ENCODE measurements around the gene PPM1M.
"Not testable (repeated sequence)": the region's sequence is repeated elsewhere in the genome, so short reads cannot be mapped to it uniquely, and the experiment has no call there.

Gene PPM1M

DNA sequence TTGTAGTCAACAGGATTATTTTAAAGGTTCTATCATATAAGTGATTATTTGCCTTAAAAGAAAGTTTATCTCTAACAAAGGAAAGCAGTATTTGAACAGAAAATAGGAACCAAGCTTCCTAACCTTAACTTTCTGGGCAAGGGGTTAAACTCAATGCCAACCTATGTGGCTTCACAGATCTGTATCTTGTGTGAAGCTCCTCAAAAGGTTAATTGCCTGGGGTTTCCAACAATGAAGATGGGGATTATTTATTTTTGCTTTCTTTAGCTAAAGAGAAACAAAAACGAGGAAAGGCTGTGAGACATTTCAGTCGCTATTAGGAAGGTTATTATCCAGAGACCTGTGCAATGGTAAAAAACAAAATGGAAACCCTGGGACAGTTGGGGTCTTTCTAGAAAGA, 34.0 kb downstream of the PPM1M start:
- DNase-seq: no peak

DNA sequence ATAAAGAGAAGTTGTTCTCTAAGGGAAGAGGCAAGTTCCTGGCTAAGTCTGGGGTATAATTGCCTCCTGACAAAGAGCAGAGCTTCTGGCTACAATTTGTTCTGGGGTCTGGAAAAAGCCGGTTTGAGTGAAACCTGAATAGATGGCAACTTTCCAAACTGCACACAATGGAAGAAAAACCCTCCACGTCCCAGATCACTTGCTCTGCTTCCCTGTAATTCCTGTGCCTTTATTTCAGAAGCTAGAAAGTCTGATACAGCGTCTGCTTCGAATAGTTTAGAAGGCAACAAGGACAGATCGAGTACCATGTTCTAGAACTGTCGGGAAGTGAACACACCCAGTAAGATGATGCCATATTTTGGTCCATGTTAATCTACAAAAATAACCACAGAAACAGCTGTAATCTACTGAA, 34.5 kb downstream of the PPM1M start:
- no peak for DNase-seq

DNA sequence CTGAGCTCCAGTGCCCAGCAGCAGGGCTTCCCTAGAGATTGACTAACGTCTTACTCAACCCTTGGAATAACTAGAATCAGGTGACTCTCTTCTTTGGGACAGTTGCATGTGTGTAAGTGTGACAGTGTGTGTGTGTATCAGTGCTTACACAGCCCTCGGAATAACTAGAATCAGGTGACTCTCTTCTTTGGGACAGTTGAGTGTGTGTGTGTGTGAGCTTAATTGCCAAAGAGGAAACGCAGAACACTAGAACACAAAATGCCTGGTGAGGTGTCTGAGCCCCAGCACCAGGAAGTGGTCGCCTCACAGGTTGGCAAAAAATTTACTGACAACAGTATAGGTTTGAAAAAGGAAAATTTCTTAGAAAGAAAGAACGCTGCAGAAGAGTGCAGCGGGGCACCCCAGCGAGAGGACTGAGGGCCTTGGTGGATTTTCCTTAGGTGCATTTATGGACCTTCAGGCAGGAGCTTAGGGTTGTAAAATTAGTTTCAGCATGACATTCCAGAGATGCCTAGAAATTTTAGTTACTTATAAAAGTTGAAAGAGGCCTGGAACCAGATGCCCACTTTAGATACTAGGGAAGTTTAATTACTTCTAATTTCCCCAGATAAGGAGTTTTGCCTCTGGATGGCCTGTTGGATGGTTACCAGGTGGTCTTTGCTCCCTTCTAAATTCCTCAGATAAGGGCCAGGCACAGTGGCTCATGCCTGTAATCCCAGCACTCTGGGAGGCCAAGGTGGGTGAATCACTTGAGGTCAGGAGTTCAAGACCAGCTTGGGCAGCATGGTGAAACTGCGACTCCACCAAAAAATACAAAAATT, 36.6 kb downstream of the PPM1M start:
- DNase-seq: no peak

DNA sequence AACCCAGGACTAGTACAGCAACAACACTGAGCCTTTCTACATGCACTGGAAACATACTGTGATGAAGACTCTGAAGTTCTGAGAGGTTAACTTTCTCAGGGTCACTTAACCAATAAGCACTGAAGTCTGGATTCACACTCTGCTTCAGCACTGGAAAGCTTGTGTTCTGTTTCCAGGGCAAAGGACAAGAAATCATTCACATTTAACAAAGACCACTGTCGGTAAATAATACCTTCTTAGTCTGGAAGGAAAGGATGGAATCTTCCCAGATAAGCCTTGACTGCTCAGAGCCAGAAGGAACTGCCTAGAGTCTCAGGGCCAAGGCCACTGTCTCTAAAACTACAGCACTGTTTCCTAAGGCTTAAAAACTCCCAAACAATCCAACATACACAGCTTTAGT, 37.7 kb downstream of the PPM1M start:
- no peak for DNase-seq

DNA sequence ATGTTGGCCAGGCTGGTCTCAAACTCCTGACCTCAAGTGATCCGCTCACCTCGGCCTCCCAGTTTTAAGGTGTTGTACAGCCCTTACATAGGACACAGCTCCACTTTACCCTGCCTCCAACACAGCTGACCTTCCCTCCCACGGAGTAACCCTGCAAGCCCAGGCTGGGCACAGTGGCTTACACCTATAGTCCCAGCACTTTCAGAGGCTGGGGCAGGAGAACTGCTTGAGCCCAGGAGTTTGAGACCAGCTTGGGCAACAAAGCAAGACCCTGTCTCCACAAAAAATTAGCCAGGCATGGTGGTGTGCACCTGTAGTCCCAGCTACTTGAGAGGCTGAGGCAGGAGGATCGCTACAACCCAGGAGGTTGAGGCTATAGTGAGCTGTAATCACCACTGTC, 38.5 kb downstream of the PPM1M start:
- DNase-seq: not testable (repeated sequence)

DNA sequence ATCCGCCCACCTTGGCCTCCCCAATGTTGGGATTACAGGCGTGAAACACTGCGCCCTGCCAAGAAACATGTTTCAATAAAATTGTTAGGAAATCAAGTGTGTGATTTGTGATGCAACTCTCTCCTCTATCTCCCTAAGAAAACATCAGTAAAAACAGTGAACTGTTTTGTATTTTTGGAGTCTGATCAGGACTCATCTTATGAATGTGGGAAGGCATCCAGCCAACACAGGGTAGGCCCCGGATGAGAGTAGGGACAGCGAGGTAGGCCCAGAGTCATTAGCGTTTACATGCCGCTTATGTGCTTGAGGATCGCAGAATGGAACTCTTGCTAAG, 41.2 kb downstream of the PPM1M start:
- DNase-seq: no peak

DNA sequence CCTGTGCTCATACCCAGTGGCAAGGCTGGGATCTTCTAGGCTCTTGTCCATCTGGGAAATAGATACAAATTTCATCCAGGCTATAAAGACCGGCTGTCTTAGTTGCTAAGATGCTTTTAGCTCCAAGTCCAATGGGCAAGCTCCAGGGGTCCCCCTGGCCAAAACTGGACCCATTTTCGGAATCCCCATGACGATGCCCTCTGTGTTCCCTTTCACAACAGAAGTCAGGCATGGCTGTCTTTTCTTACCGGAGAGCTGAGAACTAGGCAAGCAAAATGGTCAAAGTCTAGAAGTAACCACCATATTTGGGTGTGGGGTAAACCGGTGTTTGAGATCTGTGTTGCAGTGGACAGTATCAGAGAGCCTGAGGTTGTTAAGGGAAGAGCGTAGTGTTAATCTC, 43.1 kb downstream of the PPM1M start:
- DNase-seq: no peak

DNA sequence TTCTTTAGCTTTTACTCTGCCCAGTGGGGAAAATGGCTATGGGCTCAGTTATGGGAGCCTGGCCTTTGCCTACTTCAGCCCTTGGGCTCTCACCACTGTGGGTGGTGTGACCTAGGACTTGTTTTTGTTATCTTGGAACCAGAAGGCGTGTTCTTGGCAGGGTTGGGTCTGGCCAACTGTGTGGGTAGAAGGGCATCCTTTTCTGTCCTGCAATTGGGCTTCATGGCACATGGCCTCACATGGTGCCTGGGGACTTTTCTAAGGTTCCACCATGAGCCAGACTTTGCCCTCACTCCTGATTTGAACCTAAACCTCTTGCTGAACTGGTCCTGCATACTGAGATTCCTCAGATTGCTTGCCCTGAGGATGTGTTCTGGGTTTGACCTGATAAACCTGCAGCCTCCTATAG, 43.8 kb downstream of the PPM1M start:
- DNase-seq: no peak

DNA sequence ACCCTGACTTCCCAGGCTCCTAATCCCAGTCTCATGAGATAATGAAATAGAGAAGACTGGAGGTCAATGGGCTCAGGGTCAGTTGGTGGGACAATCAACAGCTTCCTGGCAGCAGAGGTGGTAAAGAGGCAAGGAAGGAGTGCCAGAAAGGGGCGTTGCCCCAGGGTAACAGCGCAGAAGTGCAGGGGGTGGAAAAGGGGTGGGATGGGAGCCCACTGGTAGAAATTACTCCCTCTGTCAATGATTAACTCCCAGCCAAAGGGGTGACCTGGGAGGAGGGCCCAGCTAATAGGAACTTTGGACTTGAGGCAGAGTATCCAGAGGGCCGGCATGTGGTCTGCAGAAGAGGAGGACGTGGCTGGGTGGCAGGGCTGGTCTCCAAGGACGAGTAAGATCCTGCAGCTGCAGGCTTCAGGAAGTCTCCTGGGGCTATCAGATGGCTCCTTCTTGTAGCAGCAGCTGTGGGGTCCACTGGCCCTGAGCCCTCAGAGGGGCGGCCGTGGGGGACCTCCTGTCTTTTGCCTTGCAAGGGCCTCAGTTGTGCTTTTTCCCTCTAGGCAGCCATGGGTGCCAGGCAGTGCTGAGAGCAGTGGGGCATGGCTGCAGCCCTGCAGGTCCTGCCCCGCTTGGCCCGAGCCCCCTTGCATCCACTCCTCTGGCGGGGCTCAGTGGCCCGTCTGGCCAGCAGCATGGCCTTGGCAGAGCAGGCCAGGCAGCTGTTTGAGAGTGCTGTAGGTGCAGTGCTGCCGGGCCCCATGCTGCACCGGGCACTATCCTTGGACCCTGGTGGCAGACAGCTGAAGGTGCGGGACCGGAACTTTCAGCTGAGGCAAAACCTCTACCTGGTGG, 44.4 kb downstream of the PPM1M start:
- DNase-seq: no peak

DNA sequence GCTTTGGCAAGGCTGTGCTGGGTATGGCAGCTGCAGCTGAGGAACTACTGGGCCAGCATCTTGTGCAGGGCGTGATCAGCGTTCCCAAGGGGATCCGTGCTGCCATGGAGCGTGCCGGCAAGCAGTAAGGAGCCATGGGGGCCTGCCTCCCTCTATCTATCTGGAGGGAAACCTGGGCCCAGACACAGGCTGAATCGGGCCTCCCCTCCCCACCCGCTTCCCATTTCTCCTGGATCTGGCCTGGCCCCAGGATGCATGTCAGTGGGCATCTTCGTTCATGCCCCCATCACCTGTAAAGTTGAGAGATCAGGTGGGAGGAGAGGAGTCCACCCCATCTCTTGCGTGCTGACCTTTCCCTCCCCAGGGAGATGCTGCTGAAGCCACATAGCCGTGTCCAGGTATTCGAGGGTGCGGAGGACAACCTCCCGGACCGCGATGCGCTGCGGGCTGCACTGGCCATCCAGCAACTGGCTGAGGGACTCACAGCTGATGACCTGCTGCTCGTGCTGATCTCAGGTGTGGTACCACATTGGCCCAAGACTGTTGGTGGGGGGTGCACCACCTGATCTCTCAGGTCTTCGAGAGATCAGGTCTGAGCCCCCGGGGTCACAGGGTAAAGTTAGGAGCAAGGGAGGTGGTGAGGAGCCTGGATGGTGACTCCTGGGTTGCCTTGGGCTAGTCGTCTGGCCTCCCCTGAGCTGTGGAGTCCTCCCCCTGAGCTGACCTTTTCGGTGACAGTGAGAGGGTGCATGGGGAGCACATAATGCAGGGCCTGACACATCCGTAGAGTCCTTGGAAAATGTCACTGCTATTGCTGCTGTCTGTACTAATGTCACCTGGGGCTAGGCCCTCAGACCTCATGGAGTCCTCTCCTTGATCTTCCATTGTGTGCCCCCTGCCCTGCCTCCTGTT, 45.3 kb downstream of the PPM1M start:
- no peak for DNase-seq

DNA sequence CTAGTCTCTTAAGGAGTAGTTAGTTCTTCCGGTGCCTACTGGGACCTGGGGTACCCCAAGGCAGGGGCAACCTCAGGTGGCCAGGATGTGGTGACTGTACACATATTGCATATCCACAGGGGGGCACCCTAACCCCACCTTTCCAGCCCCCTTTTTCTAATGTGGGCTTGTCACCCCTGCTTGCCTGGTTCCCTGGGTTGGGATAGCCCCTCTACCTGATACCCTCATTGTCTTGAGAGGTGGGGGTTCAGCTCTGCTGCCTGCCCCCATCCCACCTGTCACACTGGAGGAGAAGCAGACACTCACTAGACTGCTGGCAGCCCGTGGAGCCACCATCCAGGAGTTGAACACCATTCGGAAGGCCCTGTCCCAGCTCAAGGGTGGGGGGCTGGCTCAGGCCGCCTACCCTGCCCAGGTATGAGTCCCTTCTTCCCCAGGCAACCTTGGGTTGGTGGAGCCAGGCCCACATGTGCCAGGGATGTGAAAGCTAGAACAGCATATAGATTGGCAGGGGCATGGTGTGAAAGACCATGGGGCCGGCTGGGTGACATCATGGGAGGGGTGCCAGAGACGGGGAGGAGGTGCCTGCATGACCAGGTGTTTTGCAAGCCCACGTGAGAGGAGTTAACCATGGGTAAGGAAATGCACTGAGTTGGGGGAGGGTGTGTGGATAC, 46.1 kb downstream of the PPM1M start:
- peak; percentile 67 for DNase-seq

DNA sequence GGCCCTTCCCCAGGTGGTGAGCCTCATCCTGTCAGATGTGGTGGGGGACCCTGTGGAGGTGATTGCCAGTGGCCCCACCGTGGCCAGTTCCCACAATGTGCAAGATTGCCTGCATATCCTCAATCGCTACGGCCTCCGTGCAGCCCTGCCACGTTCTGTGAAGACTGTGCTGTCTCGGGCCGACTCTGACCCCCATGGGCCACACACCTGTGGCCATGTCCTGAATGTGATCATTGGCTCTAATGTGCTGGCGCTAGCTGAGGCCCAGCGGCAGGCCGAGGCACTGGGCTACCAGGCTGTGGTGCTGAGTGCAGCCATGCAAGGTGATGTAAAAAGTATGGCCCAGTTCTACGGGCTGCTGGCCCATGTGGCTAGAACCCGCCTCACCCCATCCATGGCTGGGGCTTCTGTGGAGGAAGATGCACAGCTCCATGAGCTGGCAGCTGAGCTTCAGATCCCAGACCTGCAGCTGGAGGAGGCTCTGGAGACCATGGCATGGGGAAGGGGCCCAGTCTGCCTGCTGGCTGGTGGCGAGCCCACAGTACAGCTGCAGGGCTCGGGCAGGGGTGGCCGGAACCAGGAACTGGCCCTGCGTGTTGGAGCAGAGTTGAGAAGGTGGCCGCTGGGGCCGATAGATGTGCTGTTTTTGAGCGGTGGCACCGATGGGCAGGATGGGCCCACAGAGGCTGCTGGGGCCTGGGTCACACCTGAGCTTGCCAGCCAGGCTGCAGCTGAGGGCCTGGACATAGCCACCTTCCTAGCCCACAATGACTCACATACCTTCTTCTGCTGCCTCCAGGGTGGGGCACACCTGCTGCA, 46.9 kb downstream of the PPM1M start:
- DNase-seq: no peak

DNA sequence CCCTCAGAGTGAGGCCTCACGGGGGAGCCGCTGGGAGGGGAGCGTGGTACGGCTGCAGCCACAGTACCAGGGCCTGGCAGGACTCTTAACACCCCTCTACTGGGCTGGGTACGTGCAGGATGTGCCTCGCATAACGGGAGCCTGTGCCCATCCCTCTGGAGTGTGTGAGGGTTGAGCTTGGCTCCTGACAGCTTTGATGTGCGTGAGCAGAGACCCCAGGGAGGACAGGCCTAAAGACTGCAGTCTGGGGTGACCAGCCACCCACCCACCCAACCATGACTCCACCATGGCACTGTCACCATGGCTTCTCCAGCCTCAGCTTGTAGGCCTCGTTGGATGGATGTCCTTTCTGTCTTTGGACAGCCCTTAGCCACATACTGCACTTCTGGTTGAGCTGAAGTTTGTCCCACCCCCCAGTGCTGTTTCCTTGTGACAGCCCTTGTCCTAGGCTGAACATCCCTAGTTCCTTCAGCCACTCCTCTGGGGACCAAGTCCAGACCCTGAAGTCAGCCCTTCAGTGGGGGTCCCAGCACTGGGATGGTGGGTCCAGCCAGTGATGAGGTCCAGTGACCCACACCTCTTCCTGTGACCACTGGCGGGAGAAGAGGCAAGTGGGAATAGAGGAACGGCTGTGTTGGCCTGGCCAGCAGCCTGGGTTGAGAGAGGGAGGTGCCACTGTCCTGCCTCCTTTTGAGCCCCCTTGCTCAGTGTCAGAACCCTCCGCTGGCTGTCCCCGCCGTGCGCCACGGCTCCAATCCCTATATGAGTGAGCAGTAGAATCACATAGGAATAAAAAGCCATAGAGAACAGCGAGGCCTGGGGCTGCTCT, 48.1 kb downstream of the PPM1M start:
- no peak for DNase-seq

DNA sequence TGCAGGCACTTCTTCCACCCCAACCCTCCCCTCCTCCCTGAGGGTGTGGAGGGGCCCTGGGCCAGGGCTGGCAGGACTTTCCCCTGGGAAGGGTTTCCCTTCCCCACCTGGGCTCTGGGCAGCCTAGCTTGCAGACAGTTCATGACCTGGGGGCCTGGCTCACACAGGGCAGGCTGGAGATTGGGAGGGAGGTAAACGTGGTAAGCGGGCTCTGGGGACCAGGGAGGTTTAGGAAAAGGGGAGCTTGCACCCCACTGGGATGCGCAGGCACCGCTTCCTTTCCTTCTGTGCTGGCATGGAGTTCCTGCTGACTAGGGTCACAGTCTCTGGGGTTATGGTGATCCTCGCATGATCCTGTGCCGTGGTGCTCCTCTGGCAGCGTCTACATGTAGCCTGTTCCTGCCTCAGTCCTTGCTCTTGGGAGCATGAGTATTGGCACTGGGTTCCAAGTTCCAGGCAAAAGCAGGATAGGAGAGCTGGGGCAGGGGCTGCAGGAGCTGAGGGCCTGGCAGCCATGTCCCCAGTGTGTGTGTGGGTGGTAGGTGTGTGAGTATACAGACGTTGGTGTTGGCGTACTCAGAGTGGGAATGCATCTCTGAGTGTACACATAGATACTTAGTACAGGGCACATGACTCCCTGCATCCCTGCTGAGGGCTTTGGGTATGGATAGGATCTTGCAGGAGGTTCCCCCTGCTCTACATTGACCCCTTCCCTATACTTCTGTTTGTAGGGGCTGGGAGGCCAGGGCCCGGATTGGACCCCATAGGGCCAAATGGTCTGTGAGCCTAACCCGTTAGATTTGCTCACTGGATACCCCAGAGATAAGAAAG, 49.0 kb downstream of the PPM1M start:
- DNase-seq: no peak

DNA sequence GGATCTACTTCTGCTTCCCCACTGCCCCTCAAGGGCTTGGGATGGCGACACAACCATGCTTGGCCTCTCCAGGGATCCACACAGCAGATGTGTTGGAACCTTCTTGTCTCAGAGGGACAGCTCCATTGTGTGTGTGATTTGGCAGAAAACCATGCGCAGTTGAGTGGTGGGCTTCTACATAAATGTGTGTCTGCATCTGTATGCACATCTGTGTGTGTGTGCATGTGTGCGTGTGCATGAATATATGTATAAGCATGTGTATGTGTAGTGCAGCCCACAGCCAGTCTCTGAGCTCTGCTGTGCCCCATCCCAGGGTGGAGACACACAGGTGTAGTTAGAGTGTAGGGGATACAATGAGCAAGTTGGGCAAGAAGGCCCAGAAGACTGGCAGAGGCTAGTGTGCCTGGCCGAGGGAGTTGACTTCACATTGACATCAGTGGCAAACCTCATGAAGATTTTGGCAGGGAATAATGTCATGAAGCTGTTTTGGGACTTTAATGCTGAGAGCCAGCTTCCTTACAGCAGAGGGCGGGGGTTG, 50.2 kb downstream of the PPM1M start:
- no peak for DNase-seq

DNA sequence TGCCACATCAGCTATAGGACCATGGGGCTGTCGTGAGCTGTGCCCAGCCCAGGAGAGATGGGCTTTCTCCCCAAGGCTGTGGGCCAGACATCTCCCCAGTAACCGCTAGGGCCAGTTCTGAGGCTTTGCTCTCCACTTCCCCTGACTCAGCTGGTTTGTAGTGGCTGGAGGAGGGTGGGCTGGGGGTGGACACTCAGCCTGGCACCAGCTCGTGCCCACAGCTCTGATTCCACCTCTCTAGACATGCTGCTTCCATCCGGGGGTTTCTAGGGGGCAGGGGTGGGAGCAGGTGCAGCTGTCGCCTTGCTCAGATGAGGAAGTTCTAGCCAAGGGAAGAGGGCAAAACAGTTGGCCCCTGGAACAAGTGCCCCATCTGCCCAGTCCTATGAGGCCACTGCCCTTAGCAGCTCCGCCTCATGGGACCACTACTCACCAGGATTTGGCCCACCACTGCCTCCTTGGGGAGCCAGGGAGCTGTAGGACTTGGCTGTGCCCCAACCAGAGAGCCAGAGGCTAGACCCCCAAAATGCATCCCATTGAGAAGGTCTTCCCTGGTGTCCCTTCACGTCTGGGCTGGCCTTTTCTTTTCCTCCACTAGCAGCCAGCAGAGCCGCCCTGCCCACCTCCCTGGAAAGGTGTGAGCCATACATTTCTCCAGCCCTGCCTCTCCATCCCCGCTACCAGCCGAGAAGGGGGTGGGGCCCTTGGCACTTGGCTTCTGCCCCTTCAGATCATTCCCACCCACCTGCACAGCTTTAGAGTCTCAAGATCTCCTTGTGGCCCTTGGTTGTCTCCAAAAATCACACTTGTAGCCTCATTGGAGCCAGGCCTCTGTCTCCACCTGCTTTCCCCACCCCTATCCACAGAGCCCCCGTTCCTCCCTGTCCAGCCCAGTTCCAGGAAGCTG, 51.9 kb downstream of the PPM1M start:
- no peak for DNase-seq

DNA sequence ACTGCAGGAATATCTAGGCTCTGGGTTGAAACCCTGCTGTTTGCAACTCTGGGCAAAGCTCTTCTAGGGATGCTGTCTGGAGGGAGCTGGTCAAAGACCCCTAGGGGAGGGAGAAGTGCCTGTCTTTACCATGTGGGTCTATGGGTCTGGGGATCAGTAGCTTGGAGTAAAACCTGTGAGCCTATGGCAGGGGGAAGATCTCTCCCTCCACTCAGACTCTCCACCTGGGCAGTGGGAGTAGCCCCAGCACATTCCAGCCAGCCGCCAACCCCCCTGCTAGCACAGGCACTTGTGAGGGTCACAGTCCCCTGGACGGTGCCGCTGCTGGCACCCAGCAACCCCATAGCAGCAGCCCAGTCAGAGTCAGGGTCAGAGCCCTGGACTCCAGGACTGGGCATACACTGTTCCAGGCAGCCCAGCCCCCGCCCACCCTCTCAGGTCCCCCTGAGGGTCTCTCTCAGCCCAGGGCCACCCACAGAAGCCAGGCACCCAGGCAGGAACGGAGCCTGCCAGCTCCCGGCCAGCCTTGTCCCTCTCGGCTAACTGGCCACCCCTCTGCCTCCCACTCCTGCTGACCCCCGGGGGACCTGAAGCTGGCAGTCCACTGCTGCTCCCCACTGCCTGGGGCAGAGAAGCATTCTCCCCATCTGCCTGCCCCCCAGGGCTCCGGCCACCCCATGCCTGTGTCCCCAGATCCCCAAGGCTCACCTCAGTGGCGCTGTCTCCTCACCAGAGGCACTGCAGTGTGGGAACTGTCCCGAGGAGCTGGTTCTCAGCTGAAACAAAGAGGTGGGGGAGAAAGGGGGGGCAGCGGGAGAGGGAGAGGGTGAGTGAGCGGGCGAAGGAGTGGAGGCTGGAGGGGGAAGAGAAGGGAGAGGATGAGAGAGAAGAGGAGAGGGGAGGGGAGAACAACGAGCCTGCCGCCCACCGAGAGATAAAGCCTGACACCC, 52.9 kb downstream of the PPM1M start:
- no peak for DNase-seq
